HCT116 (cell line): ENCODE measurements around the gene MBTD1. TPM values are rescaled to one million over a fixed set of nuclear protein-coding genes. Genes with fewer than 3 reads are reported as not detected.

ENCODE experiments used
- ATAC-seq: fragments of 200-7000 bp; cut with Tn5 transposase; 2 replicates; pipeline ENCODE4 v1.9.1; 2020; ENCODE audit warnings: mild to moderate bottlenecking, moderate library complexity
- BruUV-seq: library from RNA; stranded (reverse); fragments of 400-500 nt; replicated peaks from 2 replicates; lab custom pipeline; 2021; lab: Mats Ljungman, UMichigan
- CTCF ChIA-PET: fragments of 300-600 bp; sonication (Branson Sonifier 250); formaldehyde crosslinking; loops from one replicate; lab custom pipeline; 2021; ENCODE audit warnings: antibody characterized with exemption; lab: Charles Lee
- POLR2A ChIA-PET: fragments of 300-600, 350-600 bp; sonication (Branson Sonifier 250); formaldehyde crosslinking; loops from one replicate; lab custom pipeline; 2021; ENCODE audit warnings: antibody characterized with exemption; lab: Charles Lee
- RAD21 ChIA-PET, 2 experiments: fragments of 300-600 bp; sonication (Branson Sonifier 250); formaldehyde crosslinking; loops; one replicate each; lab custom pipeline; 2023; ENCODE audit warnings: low total read pairs in 2 of 2; ENCODE audit not compliant: uncharacterized antibody in 2 of 2, unreplicated experiment in 2 of 2, low non-redundant PET in 1 of 2; lab: Charles Lee
- DNase-seq: peaks from one replicate; pipeline ENCODE4 v3.0.0-alpha.2; 2010; ENCODE audit warnings: low read depth, low spot score
- H2AFZ ChIP-seq: fragments of 200-600 bp; shearing (Covaris generic), sonication (generic); 2 replicates; pipeline ENCODE4 v1.6.1; 2017; ENCODE audit warnings: low read depth, mixed run types, mixed read lengths, antibody characterized with exemption, low read length; ENCODE audit not compliant: poor library complexity, severe bottlenecking
- H3K27ac ChIP-seq: 2 replicates; pipeline ENCODE4 v1.5.1; 2012; ENCODE audit warnings: low read depth, low read length
- H3K27me3 ChIP-seq: fragments of 200-600 bp; sonication (generic); 2 replicates; pipeline ENCODE4 v1.6.1; 2016; ENCODE audit warnings: mixed run types, low read length, mixed read lengths; ENCODE audit not compliant: insufficient read depth
- H3K36me3 ChIP-seq, 2 experiments: fragments of 200-500 bp in 1 of 2; fragments of 200-600 bp in 1 of 2; sonication (Bioruptor generic) in 1 of 2; sonication (generic) in 1 of 2; 2 replicates each; pipeline versions ENCODE4 v1.5.1 to v1.6.1; 2014 to 2016; ENCODE audit warnings: low read length in 2 of 2, inconsistent platforms in 1 of 2, mixed read lengths in 1 of 2, mixed run types in 1 of 2; ENCODE audit not compliant: insufficient read depth in 2 of 2, control insufficient read depth in 1 of 2
- H3K4me1 ChIP-seq, 2 experiments: fragments of 200-600 bp in 1 of 2; sonication (generic) in 1 of 2; 2 replicates each; pipeline versions ENCODE4 v1.5.1 to v1.6.1; 2012 to 2017; ENCODE audit warnings: low read length in 2 of 2, inconsistent platforms in 1 of 2, mild to moderate bottlenecking in 1 of 2, mixed read lengths in 1 of 2, mixed run types in 1 of 2, moderate library complexity in 1 of 2; ENCODE audit not compliant: insufficient read depth in 2 of 2, control insufficient read depth in 1 of 2
- H3K4me2 ChIP-seq: fragments of 200-600 bp; sonication (generic); 2 replicates; pipeline ENCODE4 v1.6.1; 2017; ENCODE audit warnings: mixed run types, low read length, mixed read lengths
- H3K4me3 ChIP-seq, 2 experiments: fragments of 200-600 bp in 1 of 2; sonication (generic) in 1 of 2; replicated peaks in 1 of 2; 2 replicates each; pipeline ENCODE4 v1.5.1; 2011 to 2016; ENCODE audit warnings: low read length in 2 of 2, control low read depth in 1 of 2, low read depth in 1 of 2, mild to moderate bottlenecking in 1 of 2, mixed read lengths in 1 of 2, mixed run types in 1 of 2
- H3K79me2 ChIP-seq: fragments of 200-600 bp; sonication (generic); 2 replicates; pipeline ENCODE4 v1.6.1; 2017; ENCODE audit warnings: mild to moderate bottlenecking, mixed run types, low read length, moderate library complexity, mixed read lengths; ENCODE audit not compliant: insufficient read depth
- H3K9ac ChIP-seq: fragments of 200-600 bp; sonication (generic); 2 replicates; pipeline ENCODE4 v1.6.1; 2016; ENCODE audit warnings: low read length, mixed read lengths
- H3K9me2 ChIP-seq: fragments of 200-600 bp; sonication (generic), shearing (Covaris generic); 2 replicates; pipeline ENCODE4 v1.6.1; 2017; ENCODE audit warnings: mixed run types, mild to moderate bottlenecking, moderate library complexity; ENCODE audit not compliant: insufficient read depth
- H3K9me3 ChIP-seq, 2 experiments: fragments of 200-500 bp in 1 of 2; fragments of 200-600 bp in 1 of 2; sonication (Bioruptor generic) in 1 of 2; sonication (generic) in 1 of 2; 2 replicates each; pipeline ENCODE4 v1.6.1; 2014 to 2017; ENCODE audit warnings: low read length in 2 of 2, mixed read lengths in 2 of 2, inconsistent platforms in 1 of 2, low read depth in 1 of 2, mild to moderate bottlenecking in 1 of 2, mixed run types in 1 of 2, moderate library complexity in 1 of 2; ENCODE audit not compliant: control insufficient read depth in 1 of 2, insufficient read depth in 1 of 2
- H4K20me1 ChIP-seq: fragments of 200-600 bp; sonication (generic), shearing (Covaris generic); 2 replicates; pipeline ENCODE4 v1.6.1; 2017; ENCODE audit warnings: mixed run types, mild to moderate bottlenecking, moderate library complexity; ENCODE audit not compliant: insufficient read depth
- CTCF ChIP-seq, 3 experiments: fragments of 200-600 bp in 1 of 3; sonication (generic) in 1 of 3; IDR thresholded peaks in 2 of 3; conservative IDR thresholded peaks in 1 of 3; 2 replicates each; pipeline ENCODE4 v1.5.1; 2012 to 2017; ENCODE audit warnings: low read depth in 2 of 3, low read length in 2 of 3, antibody characterized with exemption in 1 of 3, borderline replicate concordance in 1 of 3, control low read depth in 1 of 3, mild to moderate bottlenecking in 1 of 3, mixed read lengths in 1 of 3, mixed run types in 1 of 3, moderate library complexity in 1 of 3; ENCODE audit not compliant: insufficient read depth in 1 of 3
- ELF1 ChIP-seq: IDR thresholded peaks from 2 replicates; pipeline ENCODE4 v1.6.1; 2012; ENCODE audit warnings: low read depth, borderline replicate concordance
- EZH2 ChIP-seq: fragments of 200-600 bp; sonication (generic); IDR thresholded peaks from 2 replicates; pipeline ENCODE4 v1.6.1; 2017; ENCODE audit warnings: antibody characterized with exemption, mixed run types
- EZH2phosphoT487 ChIP-seq: fragments of 200-600 bp; IDR thresholded peaks from 2 replicates; pipeline ENCODE4 v1.6.1; 2018; ENCODE audit warnings: antibody characterized with exemption, borderline replicate concordance
- MAX ChIP-seq: IDR thresholded peaks from 2 replicates; pipeline ENCODE4 v1.6.1; 2012
- POLR2AphosphoS5 ChIP-seq: IDR thresholded peaks from 2 replicates; pipeline ENCODE4 v1.6.1; 2011; ENCODE audit warnings: mild to moderate bottlenecking, low read depth, low read length, moderate library complexity
- RAD21 ChIP-seq: IDR thresholded peaks from 2 replicates; pipeline ENCODE4 v1.6.1; 2012; ENCODE audit warnings: low read depth, mild to moderate bottlenecking
- SP1 ChIP-seq: IDR thresholded peaks from 2 replicates; pipeline ENCODE4 v1.6.1; 2012; ENCODE audit warnings: low read depth
- SRF ChIP-seq: IDR thresholded peaks from 2 replicates; pipeline ENCODE4 v1.6.1; 2012; ENCODE audit warnings: low read depth
- YY1 ChIP-seq: IDR thresholded peaks from 2 replicates; pipeline ENCODE4 v1.6.1; 2011; ENCODE audit warnings: low read length, low read depth, moderate library complexity, mild to moderate bottlenecking; ENCODE audit not compliant: insufficient replicate concordance; ENCODE audit errors: extremely low read depth
- ZFX ChIP-seq: fragments of 450-650 bp; IDR thresholded peaks from 2 replicates; pipeline ENCODE4 v1.6.1; 2017
- ZNF274 ChIP-seq: fragments of 200-500 bp; sonication (Bioruptor generic); IDR thresholded peaks from 2 replicates; pipeline ENCODE4 v1.6.1; 2014; ENCODE audit warnings: mild to moderate bottlenecking, low read depth, low read length, inconsistent platforms
- intact Hi-C: fragments of 100-400 bp; cut with micrococcal nuclease; formaldehyde crosslinking; loops from 2 replicates; pipeline ENCODE4 v1.10.0; 2022
- total RNA-seq: library from RNA; stranded (reverse); gene quantifications from one replicate; pipeline ENCODE4 v1.2.1, GENCODE V29; 2021; ENCODE audit not compliant: unreplicated experiment
- TF ChIP-seq, protein P1 (sequence below): IDR thresholded peaks from 2 replicates; pipeline ENCODE4 v1.6.1; 2012; ENCODE audit warnings: low read depth

The MBTD1 gene
- total RNA-seq, 1 experiment from 2014 or later: 27.3 TPM

DNA sequence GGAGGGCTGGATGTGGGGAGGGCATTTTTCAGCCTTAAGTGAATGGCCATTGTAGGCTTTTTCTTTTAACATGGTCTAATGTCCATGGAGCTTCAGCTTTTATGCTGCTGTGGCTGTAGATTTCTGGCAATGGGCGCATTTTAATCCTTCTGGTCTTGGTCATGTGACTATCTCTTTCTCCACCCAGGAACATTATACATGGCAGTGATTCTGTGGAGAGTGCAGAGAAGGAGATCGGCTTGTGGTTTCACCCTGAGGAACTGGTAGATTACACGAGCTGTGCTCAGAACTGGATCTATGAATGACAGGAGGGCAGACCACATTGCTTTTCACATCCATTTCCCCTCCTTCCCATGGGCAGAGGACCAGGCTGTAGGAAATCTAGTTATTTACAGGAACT, 98.3 kb downstream of the MBTD1 start:
- peaks cover 74% of the 10 kb centered on the region for H3K79me2 ChIP-seq

GRCh38 chr17:51159604-51160003, 100.2 kb downstream of the MBTD1 start:
- no peak overlapping the region for H3K27ac ChIP-seq
- no peak overlapping the region for H3K4me3 ChIP-seq
- BruUV-seq: no TSS peak
- POLR2A ChIA-PET: no interaction called here
- H3K9me3 ChIP-seq: no peaks in the 10 kb centered on the region
- H3K36me3 ChIP-seq: peaks cover 64 to 77% of the 10 kb centered on the region in 2 experiments
- intact Hi-C loops: loop anchor here (5.0 to 10.0 kb wide), 2 partner anchors 177 to 615 kb away; partner anchors contain the start of gene SPATA20
- no peak for DNase-seq
- no peaks in the 10 kb centered on the region for H3K27me3 ChIP-seq
- H3K9me2 ChIP-seq: no peaks in the 10 kb centered on the region
- TF ChIP-seq SRF: no peak
- TF ChIP-seq ZNF274: no peak
- no peak for TF ChIP-seq RAD21
- no peak for TF ChIP-seq MAX
- TF ChIP-seq CTCF (IDR thresholded peaks at IDR 0.05 in 2 of 3, conservative IDR thresholded peaks at IDR 0.05 in 1 of 3; ENCODE audit: borderline replicate concordance in 1 of 3, insufficient read depth in 1 of 3, low read depth in 2 of 3, low read length in 2 of 3): no peak
- no peak for TF ChIP-seq POLR2AphosphoS5
- TF ChIP-seq SP1: no peak
- TF ChIP-seq EZH2: no peak
- no peak for TF ChIP-seq ZFX
- no peak for TF ChIP-seq ELF1
- TF ChIP-seq, protein P1, sequence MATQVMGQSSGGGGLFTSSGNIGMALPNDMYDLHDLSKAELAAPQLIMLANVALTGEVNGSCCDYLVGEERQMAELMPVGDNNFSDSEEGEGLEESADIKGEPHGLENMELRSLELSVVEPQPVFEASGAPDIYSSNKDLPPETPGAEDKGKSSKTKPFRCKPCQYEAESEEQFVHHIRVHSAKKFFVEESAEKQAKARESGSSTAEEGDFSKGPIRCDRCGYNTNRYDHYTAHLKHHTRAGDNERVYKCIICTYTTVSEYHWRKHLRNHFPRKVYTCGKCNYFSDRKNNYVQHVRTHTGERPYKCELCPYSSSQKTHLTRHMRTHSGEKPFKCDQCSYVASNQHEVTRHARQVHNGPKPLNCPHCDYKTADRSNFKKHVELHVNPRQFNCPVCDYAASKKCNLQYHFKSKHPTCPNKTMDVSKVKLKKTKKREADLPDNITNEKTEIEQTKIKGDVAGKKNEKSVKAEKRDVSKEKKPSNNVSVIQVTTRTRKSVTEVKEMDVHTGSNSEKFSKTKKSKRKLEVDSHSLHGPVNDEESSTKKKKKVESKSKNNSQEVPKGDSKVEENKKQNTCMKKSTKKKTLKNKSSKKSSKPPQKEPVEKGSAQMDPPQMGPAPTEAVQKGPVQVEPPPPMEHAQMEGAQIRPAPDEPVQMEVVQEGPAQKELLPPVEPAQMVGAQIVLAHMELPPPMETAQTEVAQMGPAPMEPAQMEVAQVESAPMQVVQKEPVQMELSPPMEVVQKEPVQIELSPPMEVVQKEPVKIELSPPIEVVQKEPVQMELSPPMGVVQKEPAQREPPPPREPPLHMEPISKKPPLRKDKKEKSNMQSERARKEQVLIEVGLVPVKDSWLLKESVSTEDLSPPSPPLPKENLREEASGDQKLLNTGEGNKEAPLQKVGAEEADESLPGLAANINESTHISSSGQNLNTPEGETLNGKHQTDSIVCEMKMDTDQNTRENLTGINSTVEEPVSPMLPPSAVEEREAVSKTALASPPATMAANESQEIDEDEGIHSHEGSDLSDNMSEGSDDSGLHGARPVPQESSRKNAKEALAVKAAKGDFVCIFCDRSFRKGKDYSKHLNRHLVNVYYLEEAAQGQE: no peak
- no peak for TF ChIP-seq YY1
- TF ChIP-seq, all 23 proteins: peak for 0
- H4K20me1 ChIP-seq: peaks cover 21% of the 10 kb centered on the region; the same call in 1 of the 2 replicates
- ATAC-seq: no peak
- no peak overlapping the region for H3K4me2 ChIP-seq
- ChIA-PET CTCF (no interaction called here), RAD21 (no interaction called here)
- H3K4me1 ChIP-seq: peaks cover 5 to 9% of the 10 kb centered on the region in 2 experiments; a peak in 3 of 4 replicates
- H3K79me2 ChIP-seq: peaks cover 86% of the 10 kb centered on the region
- no peak overlapping the region for H3K9ac ChIP-seq
- no peak overlapping the region for H2AFZ ChIP-seq

More for the DNA sequence above, 98.3 kb downstream of the MBTD1 start:
- TF ChIP-seq EZH2phosphoT487 (no peak), ELF1 (no peak)
- TF ChIP-seq, all 23 proteins: peak for 0
- POLR2A ChIA-PET: interaction anchor here (1.2 to 1.8 kb wide), 3 partner anchors 9 to 295 kb away, joined by 3 to 5 read pairs (median 3); partner anchors contain the start of gene TOB1
- peaks cover 17% of the 10 kb centered on the region; the same call in 1 of the 2 replicates for H4K20me1 ChIP-seq
- H3K9ac ChIP-seq: no peak overlapping the region
- ATAC-seq (no peak), DNase-seq (no peak)
- no peaks in the 10 kb centered on the region for H3K27me3 ChIP-seq
- BruUV-seq: no TSS peak
- H3K9me2 ChIP-seq: no peaks in the 10 kb centered on the region
- RAD21 ChIA-PET: no interaction called here
- no peaks in the 10 kb centered on the region for H3K9me3 ChIP-seq
- intact Hi-C loops: no loop called here
- CTCF ChIA-PET: interaction anchor here (0.7 to 1.2 kb wide), 2 partner anchors 8 to 161 kb away, joined by 3 to 5 read pairs; partner anchors contain the start of gene NME1
- H3K36me3 ChIP-seq: peaks cover 54 to 65% of the 10 kb centered on the region in 2 experiments; a peak in 3 of 4 replicates
- peaks cover 8 to 14% of the 10 kb centered on the region in 2 experiments; a peak in 3 of 4 replicates for H3K4me1 ChIP-seq
- H3K4me2 ChIP-seq: no peak overlapping the region
- no peak overlapping the region for H3K4me3 ChIP-seq
- H3K27ac ChIP-seq: no peak overlapping the region
- H2AFZ ChIP-seq: no peak overlapping the region
